H1 (cell line): ENCODE results near the gene PKM. TPM values are rescaled to one million over a fixed set of nuclear protein-coding genes. Genes with fewer than 3 reads are reported as not detected.

Experiments
- MAFK ChIP-seq: IDR thresholded peaks from 2 replicates; pipeline ENCODE4 v1.6.1; 2012; ENCODE audit warnings: low read depth, mild to moderate bottlenecking, improper control_type of control experiment, low read length
- SRF ChIP-seq: IDR thresholded peaks from 2 replicates; pipeline ENCODE4 v1.6.1; 2011; ENCODE audit warnings: mild to moderate bottlenecking, low read depth, low read length, moderate library complexity
- TBP ChIP-seq: IDR thresholded peaks from 2 replicates; pipeline ENCODE4 v1.6.1; 2011; ENCODE audit warnings: low read depth, low read length, improper control_type of control experiment
- polyA plus RNA-seq, 7 experiments: library from polyadenylated mRNA; depleted of rRNA in 3 of 7; stranded (reverse) in 5 of 7; unstranded in 2 of 7; fragments of >200 nt in 5 of 7; fragments of 200-250 nt in 2 of 7; gene quantifications; 1 replicate in 5 of 7; 2 replicates in 1 of 7; 4 replicates in 1 of 7; pipeline versions ENCODE4 v1.2.1 to v1.2.3, GENCODE V29; 2011 to 2013; ENCODE audit warnings: missing spikeins in 2 of 7, mixed read lengths in 2 of 7
- total RNA-seq: library from RNA; stranded (reverse); fragmentation: NEBNext Ultra II Directional; extraction: Animal tissue kit (Norgen Biotek cat#: 25700); gene quantifications from 2 replicates; pipeline ENCODE4 v1.2.1, GENCODE V29; 2021

The PKM gene
- total and polyA plus RNA-seq, 2 of the 8 experiments (the other 6 are each of a cell fraction or from before 2014, with no cell fraction given): 780 to 856 TPM

GRCh38 chr15:72201391-72201921 is 29.5 kb downstream of the PKM start (continued):
- TF ChIP-seq MAFK (no peak), SRF (no peak), TBP (no peak)
- TF ChIP-seq, all 59 proteins: peak for 0
